ENCODE results near the gene SLC43A2.

SLC43A2 gene

DNA sequence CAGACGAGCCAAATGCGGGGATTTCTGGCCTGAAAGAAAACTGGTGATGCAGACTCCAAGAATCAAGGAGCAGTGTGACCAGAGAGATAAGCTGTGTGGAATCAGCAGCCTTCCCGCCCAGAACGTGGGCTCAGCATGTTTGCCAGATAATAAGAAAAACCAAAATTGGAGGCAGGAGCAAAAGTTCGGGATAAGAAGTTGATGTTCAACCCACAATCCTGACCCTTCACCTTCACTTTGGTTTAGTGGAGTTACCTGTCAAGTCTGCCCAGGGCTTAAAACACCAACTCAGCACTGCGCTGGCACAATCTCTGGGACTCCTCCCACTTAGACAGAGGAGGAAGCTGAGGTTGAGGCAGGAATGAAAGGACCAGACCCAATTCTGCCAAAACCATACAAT, 3.1 kb downstream of the SLC43A2 start:
- Histone ChIP-seq H3K4me1 (peaks cover 63% of the 10 kb centered on the region), H3K27ac (no peak overlapping the region), H3K4me2 (peak overlapping the region; percentile 100), H3K9me3 (no peaks in the 10 kb centered on the region), H3K27me3 (no peaks in the 10 kb centered on the region; the same call in 1 of the 2 replicates), H4K20me1 (no peaks in the 10 kb centered on the region), H3K36me3 (no peaks in the 10 kb centered on the region), H3K9ac (no peak overlapping the region), H3K4me3 (no peak overlapping the region)
- TF ChIP-seq Cebpa-rat (IDR thresholded peaks at IDR 0.05), result no peak

DNA sequence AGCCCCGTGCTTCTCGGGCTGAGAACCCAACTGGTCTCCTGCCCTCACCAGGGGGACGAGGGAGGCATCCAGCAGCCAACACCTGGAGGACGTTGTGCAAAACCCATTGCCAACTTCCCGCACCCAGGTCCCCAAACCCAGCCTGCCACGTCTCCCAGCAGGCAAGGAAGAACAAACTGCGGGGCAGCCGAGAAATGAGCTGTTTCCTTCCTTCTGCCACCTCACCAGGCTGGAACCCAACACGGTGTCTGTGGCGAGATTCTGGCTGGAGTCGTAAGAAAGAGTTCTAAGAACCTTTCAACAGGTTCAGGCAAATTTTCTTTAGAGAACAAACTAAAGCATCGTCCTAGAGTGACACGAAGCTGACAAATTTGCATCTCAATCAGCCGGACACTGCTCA, 3.6 kb downstream of the SLC43A2 start:
- Histone ChIP-seq H3K4me3 (no peak overlapping the region), H3K36me3 (no peaks in the 10 kb centered on the region)

DNA sequence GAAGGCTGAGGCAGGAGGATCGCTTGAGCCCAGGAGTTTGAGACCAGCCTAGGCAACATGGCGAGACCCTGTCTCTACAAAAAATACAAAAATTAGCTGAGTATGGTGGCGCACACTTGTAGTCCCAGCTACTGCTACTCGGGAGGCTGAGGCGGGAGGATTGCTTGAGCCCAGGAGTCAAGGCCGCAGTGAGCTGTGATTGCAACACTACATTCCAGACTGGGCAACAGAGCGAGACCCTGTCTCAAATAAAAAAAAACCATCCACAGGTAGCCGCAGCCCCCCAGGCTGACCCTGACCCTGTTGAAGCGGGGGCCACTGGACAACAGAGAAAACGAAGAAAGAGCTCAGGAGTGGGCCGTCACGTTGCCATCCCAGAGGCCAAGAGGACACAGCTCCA, 4.0 kb downstream of the SLC43A2 start:
- H3K4me2 ChIP-seq, result peak overlapping the region; percentile 100
- no peaks in the 10 kb centered on the region; the same call in 1 of the 2 replicates for H3K27me3 ChIP-seq
- no peak overlapping the region for H3K4me3 ChIP-seq
- H3K36me3 ChIP-seq, result no peaks in the 10 kb centered on the region
- no peak for TF ChIP-seq Cebpa-rat (IDR thresholded peaks at IDR 0.05)
- H3K27ac ChIP-seq, result no peak overlapping the region
- H3K4me1 ChIP-seq, result peaks cover 63% of the 10 kb centered on the region
- H3K9me3 ChIP-seq, result no peaks in the 10 kb centered on the region
- no peak overlapping the region for H3K9ac ChIP-seq
- H4K20me1 ChIP-seq, result no peaks in the 10 kb centered on the region

More for the DNA sequence above, 3.6 kb downstream of the SLC43A2 start:
- Histone ChIP-seq H3K9me3 (no peaks in the 10 kb centered on the region), H3K27me3 (no peaks in the 10 kb centered on the region; the same call in 1 of the 2 replicates), H3K9ac (no peak overlapping the region), H4K20me1 (no peaks in the 10 kb centered on the region), H3K4me1 (peaks cover 63% of the 10 kb centered on the region), H3K4me2 (peak overlapping the region; percentile 100), H3K27ac (no peak overlapping the region)
- TF ChIP-seq Cebpa-rat (IDR thresholded peaks at IDR 0.05), result no peak

DNA sequence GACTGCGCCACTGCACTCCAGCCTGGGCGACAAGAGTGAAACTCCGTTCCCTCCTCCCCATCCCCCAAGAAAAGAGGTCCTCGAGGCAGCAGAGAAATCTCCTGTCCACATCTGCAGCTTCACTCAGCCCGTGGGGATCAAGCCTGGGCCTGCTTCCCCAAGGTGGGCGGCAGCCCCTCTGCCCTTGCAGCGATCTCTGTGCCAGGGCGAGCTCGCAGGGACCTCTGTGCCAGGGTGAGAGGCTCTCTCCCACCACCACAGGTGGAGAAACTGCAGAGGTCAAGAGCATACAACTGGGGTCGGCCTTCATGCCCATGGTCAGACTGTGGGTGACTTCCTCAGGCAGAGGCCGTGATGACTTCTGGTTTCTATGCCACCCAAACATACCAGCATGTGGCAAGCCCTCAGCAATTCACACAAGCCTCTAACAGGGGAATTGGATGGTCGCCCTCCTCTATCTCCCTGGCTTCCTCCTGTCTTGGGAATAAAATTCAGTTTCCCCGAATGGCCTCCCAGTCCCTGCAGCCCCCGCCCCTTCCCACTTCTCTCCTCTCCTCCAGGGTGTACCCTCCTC, 5.5 kb downstream of the SLC43A2 start:
- Histone ChIP-seq H3K4me2 (no peak overlapping the region), H4K20me1 (no peaks in the 10 kb centered on the region), H3K36me3 (no peaks in the 10 kb centered on the region), H3K4me1 (peaks cover 73% of the 10 kb centered on the region), H3K27me3 (no peaks in the 10 kb centered on the region; the same call in 1 of the 2 replicates), H3K9me3 (no peaks in the 10 kb centered on the region), H3K9ac (no peak overlapping the region), H3K4me3 (no peak overlapping the region), H3K27ac (no peak overlapping the region)
- no peak for TF ChIP-seq Cebpa-rat (IDR thresholded peaks at IDR 0.05)

DNA sequence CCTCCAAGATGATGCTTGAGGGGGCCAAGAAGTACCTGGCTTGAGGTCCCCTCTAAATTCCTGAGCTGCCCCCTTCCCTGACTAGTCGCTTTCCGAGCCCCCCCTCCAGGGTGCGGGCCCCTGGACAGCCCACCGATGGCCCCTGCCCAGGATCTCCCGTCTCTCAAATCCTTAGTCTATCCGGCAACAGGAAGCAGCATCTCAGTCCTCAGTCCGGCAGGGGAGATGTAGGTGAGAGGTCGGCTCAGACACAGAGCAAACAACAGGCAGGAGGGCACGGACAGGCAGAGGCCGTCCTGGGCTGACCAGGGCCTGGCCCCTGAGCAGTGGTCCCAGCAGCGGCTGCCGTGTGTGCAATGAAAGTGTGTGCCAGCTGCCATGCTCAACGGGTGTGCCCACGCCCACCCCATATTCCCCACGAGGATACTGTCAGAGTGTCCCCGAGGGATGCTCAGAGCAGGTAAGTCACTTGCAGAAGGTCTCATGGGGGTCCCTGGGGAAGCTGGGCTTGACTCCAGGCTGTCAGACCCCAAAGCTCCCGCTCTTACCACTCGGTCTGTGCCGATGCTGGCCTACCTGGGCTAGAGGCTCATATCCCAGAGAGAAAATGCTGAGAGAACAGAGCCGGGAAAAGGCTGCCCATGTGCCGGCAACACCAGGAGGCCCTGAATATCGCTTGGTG, 7.2 kb downstream of the SLC43A2 start:
- no peaks in the 10 kb centered on the region for H3K36me3 ChIP-seq
- no peak overlapping the region for H3K4me3 ChIP-seq
- no peaks in the 10 kb centered on the region for H4K20me1 ChIP-seq
- H3K4me2 ChIP-seq, result peak overlapping the region; percentile 40
- no peaks in the 10 kb centered on the region for H3K27me3 ChIP-seq
- TF ChIP-seq Cebpa-rat (IDR thresholded peaks at IDR 0.05), result no peak
- H3K9me3 ChIP-seq, result no peaks in the 10 kb centered on the region
- H3K9ac ChIP-seq, result peak overlapping the region; percentile 38
- peaks cover 73% of the 10 kb centered on the region for H3K4me1 ChIP-seq
- peak overlapping the region; percentile 45 for H3K27ac ChIP-seq

DNA sequence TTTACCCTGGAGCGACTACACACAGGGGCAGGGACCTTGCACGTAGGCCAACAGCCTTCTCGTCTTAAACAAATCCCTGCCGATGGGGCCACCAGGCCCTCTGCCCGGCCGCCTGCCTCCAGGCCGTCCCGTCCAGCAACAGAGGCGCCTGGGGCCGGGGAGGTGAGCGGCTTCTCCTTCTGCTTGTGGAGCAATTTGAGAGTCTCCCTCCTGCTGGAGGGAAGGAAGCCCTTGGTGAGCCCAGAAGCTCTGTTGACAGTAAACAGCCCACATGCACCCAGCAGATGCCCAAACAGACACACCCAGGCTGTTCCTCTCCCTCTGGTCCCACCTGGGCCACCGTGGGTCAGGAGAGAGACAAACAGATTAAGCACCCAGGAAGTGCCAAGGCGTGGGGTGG, 8.1 kb downstream of the SLC43A2 start:
- Histone ChIP-seq H3K9ac (peak overlapping the region; percentile 19; the same call in 1 of the 2 replicates), H3K4me2 (peak overlapping the region; percentile 40; the same call in 1 of the 2 replicates), H3K9me3 (no peaks in the 10 kb centered on the region), H3K4me3 (no peak overlapping the region), H3K36me3 (no peaks in the 10 kb centered on the region), H3K27ac (peak overlapping the region; percentile 45), H3K27me3 (no peaks in the 10 kb centered on the region), H4K20me1 (no peaks in the 10 kb centered on the region), H3K4me1 (peaks cover 67% of the 10 kb centered on the region)
- TF ChIP-seq Cebpa-rat (IDR thresholded peaks at IDR 0.05), result no peak

DNA sequence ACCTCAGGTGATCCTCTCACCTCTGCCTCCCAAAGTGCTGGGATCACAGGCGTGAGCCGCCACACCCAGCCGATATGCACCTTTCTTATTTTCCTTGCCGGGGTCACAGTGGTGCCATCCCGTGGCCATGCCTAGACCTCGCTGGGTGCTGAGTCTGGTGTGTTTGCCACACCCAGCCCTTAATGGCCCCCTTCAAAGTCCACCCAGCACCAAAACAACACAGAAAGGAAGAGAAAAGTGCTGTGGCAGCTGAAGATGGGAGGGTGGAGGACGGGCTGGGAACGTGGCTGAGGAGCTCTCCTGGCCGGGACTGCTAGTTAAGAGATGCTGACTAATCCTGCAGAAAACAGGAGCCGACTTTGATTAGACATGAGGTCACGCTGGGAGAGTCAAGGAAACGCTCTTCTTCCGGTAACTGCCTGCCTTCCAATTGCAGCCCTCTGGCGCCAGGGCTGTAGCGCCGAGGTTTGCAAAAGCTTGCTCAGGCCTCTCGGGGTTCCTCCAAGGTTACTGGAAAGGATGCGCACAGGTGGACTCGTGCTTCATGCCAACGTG, 10.9 kb downstream of the SLC43A2 start:
- Histone ChIP-seq H3K4me1 (peaks cover 74% of the 10 kb centered on the region), H3K36me3 (peaks cover 5% of the 10 kb centered on the region; the same call in 1 of the 2 replicates), H3K27me3 (no peaks in the 10 kb centered on the region), H3K4me3 (peak overlapping the region; percentile 3; the same call in 1 of the 2 replicates), H3K9ac (peak overlapping the region; percentile 32; the same call in 1 of the 2 replicates), H3K9me3 (no peaks in the 10 kb centered on the region), H3K4me2 (peak overlapping the region; percentile 72), H4K20me1 (no peaks in the 10 kb centered on the region), H3K27ac (peak overlapping the region; percentile 59)
- no peak for TF ChIP-seq Cebpa-rat (IDR thresholded peaks at IDR 0.05)

DNA sequence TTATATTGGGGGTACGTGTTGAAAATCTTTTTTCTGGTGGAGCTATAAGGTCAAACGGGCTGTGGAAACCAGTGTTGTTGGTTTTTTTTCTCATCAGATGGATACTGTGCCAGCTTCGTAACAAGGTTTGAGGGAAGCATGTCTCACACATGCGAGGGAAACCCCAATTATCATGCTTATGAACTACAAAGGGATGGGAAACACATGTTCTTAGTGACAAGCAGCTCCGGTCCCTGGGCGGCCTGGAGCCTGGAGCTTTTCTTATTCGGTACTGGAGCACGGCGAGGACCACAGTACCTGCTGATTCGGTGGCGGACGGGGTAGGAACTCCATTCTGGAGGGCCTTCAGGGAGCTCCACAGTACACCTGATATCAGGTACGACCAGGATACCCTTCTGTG, 12.5 kb downstream of the SLC43A2 start:
- no peaks in the 10 kb centered on the region for H3K27me3 ChIP-seq
- peaks cover 11% of the 10 kb centered on the region; the same call in 1 of the 2 replicates for H3K36me3 ChIP-seq
- no peak overlapping the region for H3K4me3 ChIP-seq
- no peak overlapping the region for H3K9ac ChIP-seq
- H3K4me2 ChIP-seq, result no peak overlapping the region
- H3K27ac ChIP-seq, result peak overlapping the region; percentile 59; the same call in 1 of the 2 replicates
- peaks cover 83% of the 10 kb centered on the region for H3K4me1 ChIP-seq
- no peaks in the 10 kb centered on the region for H4K20me1 ChIP-seq
- no peaks in the 10 kb centered on the region for H3K9me3 ChIP-seq
- TF ChIP-seq Cebpa-rat (IDR thresholded peaks at IDR 0.05), result no peak

DNA sequence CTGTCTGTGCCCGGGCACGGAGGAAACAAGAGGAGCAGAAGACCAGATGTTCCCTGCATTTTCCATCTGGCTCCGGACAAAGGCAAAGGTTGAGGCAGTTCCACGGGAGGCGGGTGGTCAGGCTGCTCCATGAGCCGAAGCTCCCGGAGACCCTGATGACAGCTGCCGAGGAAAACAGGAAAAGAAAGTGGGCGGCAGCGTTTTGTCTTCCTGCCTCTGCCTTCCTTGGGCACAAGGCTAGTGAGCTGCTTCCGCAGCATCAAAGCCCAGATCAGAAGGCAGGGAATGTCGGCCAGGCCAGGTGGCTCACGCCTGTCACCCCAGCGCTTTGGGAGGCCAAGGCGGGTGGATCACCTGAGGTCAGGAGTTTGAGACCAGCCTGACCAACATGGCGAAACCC, 16.2 kb downstream of the SLC43A2 start:
- H4K20me1 ChIP-seq, result no peaks in the 10 kb centered on the region
- no peak overlapping the region for H3K9ac ChIP-seq
- H3K36me3 ChIP-seq, result peaks cover 11% of the 10 kb centered on the region; the same call in 1 of the 2 replicates
- peaks cover 60% of the 10 kb centered on the region for H3K4me1 ChIP-seq
- peak overlapping the region; percentile 38 for H3K4me2 ChIP-seq
- H3K4me3 ChIP-seq, result no peak overlapping the region
- H3K9me3 ChIP-seq, result no peaks in the 10 kb centered on the region
- no peak for TF ChIP-seq Cebpa-rat (IDR thresholded peaks at IDR 0.05)
- H3K27ac ChIP-seq, result 0 out of 2 replicates have a peak overlapping the region, but pooled peaks have one; percentile 1
- no peaks in the 10 kb centered on the region for H3K27me3 ChIP-seq

DNA sequence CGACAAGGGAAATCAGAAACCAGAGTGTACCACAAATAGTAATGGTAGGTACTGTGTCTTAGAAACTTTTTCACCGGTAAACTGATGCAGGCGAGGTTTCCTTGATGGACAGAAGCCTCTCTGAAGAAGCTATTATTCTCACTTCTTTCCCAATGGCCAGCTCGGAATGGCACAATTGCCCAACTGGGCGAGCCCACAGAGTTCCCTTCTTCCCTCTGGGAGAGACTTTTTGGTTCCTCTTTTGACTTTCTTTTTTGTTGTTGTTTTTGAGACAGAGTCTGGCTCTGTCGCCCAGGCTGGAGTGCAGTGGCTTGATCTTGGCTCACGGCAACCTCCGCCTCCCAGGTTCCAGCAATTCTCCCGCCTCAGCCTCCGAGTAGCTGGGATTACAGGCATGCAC, 16.9 kb downstream of the SLC43A2 start:
- H3K9ac ChIP-seq, result no peak overlapping the region
- peaks cover 11% of the 10 kb centered on the region; the same call in 1 of the 2 replicates for H3K36me3 ChIP-seq
- peaks cover 60% of the 10 kb centered on the region for H3K4me1 ChIP-seq
- 0 out of 2 replicates have a peak overlapping the region, but pooled peaks have one; percentile 1 for H3K27ac ChIP-seq
- no peaks in the 10 kb centered on the region for H4K20me1 ChIP-seq
- no peak for TF ChIP-seq Cebpa-rat (IDR thresholded peaks at IDR 0.05)
- H3K4me2 ChIP-seq, result peak overlapping the region; percentile 38
- H3K27me3 ChIP-seq, result no peaks in the 10 kb centered on the region
- H3K9me3 ChIP-seq, result no peaks in the 10 kb centered on the region
- H3K4me3 ChIP-seq, result no peak overlapping the region
